IMR-90 (cell line): Measurements from ENCODE around the gene NELL2.

Experiments used
- BHLHE40 ChIP-seq: fragments of 150-350 bp; IDR thresholded peaks from 2 replicates; pipeline ENCODE4 v1.6.1; 2016; ENCODE audit warnings: mild to moderate bottlenecking, low read depth, low read length
- CHD1 ChIP-seq: IDR thresholded peaks from 2 replicates; pipeline ENCODE4 v1.6.1; 2012; ENCODE audit warnings: low read depth, low read length, improper control_type of control experiment
- MAFK ChIP-seq: IDR thresholded peaks from 2 replicates; pipeline ENCODE4 v1.6.1; 2012; ENCODE audit warnings: low read depth, low read length, improper control_type of control experiment
- MXI1 ChIP-seq: IDR thresholded peaks from 2 replicates; pipeline ENCODE4 v1.6.1; 2012; ENCODE audit warnings: low read depth, mild to moderate bottlenecking, low read length, moderate library complexity, borderline replicate concordance
- POLR2A ChIP-seq: IDR thresholded peaks from 2 replicates; pipeline ENCODE4 v1.6.1; 2012; ENCODE audit warnings: mild to moderate bottlenecking, low read depth, low read length
- TF ChIP-seq, protein P1 (sequence below): conservative IDR thresholded peaks from 2 replicates; pipeline ENCODE4 v1.5.1; 2012; ENCODE audit warnings: mild to moderate bottlenecking, low read depth, low read length, improper control_type of control experiment

DNA sequence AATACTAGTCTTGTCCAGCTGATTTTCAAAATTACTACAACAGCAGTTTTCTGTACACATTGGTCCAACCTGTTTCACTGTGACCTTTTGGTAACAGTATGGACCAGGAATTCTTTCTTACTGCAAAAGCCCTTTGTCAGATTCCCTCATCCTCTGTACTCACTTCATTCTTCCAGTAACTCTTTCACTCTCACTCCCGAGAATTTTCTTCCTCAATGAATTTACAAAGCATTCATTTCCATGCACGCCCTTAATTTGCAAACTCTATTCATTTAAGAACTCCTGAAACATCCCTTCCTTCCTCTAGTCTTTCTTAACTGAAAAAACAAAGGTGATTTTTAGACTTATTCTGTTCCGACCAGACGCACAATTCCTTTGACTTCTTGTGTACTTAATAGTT lies 238.2 kb downstream of the NELL2 start:
- TF ChIP-seq MXI1 = no peak
- TF ChIP-seq, protein P1, sequence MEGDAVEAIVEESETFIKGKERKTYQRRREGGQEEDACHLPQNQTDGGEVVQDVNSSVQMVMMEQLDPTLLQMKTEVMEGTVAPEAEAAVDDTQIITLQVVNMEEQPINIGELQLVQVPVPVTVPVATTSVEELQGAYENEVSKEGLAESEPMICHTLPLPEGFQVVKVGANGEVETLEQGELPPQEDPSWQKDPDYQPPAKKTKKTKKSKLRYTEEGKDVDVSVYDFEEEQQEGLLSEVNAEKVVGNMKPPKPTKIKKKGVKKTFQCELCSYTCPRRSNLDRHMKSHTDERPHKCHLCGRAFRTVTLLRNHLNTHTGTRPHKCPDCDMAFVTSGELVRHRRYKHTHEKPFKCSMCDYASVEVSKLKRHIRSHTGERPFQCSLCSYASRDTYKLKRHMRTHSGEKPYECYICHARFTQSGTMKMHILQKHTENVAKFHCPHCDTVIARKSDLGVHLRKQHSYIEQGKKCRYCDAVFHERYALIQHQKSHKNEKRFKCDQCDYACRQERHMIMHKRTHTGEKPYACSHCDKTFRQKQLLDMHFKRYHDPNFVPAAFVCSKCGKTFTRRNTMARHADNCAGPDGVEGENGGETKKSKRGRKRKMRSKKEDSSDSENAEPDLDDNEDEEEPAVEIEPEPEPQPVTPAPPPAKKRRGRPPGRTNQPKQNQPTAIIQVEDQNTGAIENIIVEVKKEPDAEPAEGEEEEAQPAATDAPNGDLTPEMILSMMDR = no peak
- TF ChIP-seq CHD1 = no peak
- TF ChIP-seq POLR2A = no peak
- no peak for TF ChIP-seq MAFK
- no peak for TF ChIP-seq BHLHE40
